K562 (cell line): ENCODE results near the gene NDRG3. TPM values are rescaled to one million over a fixed set of nuclear protein-coding genes. Genes with fewer than 3 reads are reported as not detected.
A peak's percentile ranks its signal among the peaks of the same experiment; 100 is the strongest.

Source experiments
- ATAC-seq: fragments of 200-7000 bp; cut with Tn5 transposase; 3 replicates; pipeline ENCODE4 v1.9.1; 2020; ENCODE audit warnings: moderate library complexity
- BruUV-seq: library from RNA; stranded (reverse); fragments of 400-500 nt; replicated peaks from 2 replicates; lab custom pipeline; 2021; lab: Mats Ljungman, UMichigan
- CTCF ChIA-PET: fragments of 300-600 bp; formaldehyde crosslinking; extraction: SDS; loops from one replicate; lab custom pipeline; 2021; ENCODE audit warnings: low intra/inter-chr PET ratio; lab: Yijun Ruan, JAX
- POLR2A ChIA-PET: fragments of 300-600, 350-650 bp; sonication (Branson Sonifier 250); formaldehyde crosslinking; extraction: SDS; loops from one replicate; lab custom pipeline; 2021; ENCODE audit warnings: antibody characterized with exemption, inconsistent platforms; lab: Yijun Ruan, JAX
- DNase-seq, 4 experiments: peaks; one replicate each; pipeline versions ENCODE4 v3.0.0 to v3.0.0-alpha.2; 2011 to 2018; ENCODE audit warnings: low spot score in 3 of 4, mixed read lengths in 3 of 4; ENCODE audit errors: extremely low read depth in 1 of 4
- FAIRE-seq: peaks from 2 replicates; lab custom pipeline; 2011; peaks lifted over from hg19 to GRCh38; lab: Jason Lieb, UNC
- H2AFZ ChIP-seq: 2 replicates; pipeline ENCODE4 v1.6.0; 2011; ENCODE audit warnings: low read depth, low read length, control low read depth, inconsistent platforms
- H3K27ac ChIP-seq: fragments of 200-600 bp; 3 replicates; pipeline ENCODE4 v1.8.0; 2011; ENCODE audit warnings: low read depth, mild to moderate bottlenecking, control low read depth, inconsistent platforms, low read length, moderate library complexity, mixed read lengths; ENCODE audit errors: extremely low read depth
- H3K27me3 ChIP-seq, 2 experiments: fragments of 300-600 bp in 1 of 2; 2 replicates in 1 of 2; 3 replicates in 1 of 2; pipeline versions ENCODE4 v1.6.0 to v1.8.0; 2011; ENCODE audit warnings: inconsistent platforms in 2 of 2, low read length in 2 of 2, mild to moderate bottlenecking in 1 of 2, mixed read lengths in 1 of 2, moderate library complexity in 1 of 2; ENCODE audit not compliant: control insufficient read depth in 2 of 2, insufficient read depth in 2 of 2
- H3K36me3 ChIP-seq: fragments of 300-600 bp; 3 replicates; pipeline ENCODE4 v1.8.0; 2011; ENCODE audit warnings: mild to moderate bottlenecking, low read length, inconsistent platforms; ENCODE audit not compliant: control insufficient read depth, insufficient read depth
- H3K4me1 ChIP-seq, 2 experiments: fragments of 200-600 bp in 1 of 2; replicated peaks in 1 of 2; 2 replicates in 1 of 2; 3 replicates in 1 of 2; pipeline versions ENCODE4 v1.5.1 to v1.8.0; 2011; ENCODE audit warnings: inconsistent platforms in 2 of 2, low read length in 2 of 2, mild to moderate bottlenecking in 1 of 2, mixed read lengths in 1 of 2, moderate library complexity in 1 of 2; ENCODE audit not compliant: control insufficient read depth in 2 of 2, insufficient read depth in 2 of 2
- H3K4me2 ChIP-seq: 2 replicates; pipeline ENCODE4 v1.6.1; 2011; ENCODE audit warnings: low read length, control low read depth, inconsistent platforms, mixed read lengths; ENCODE audit not compliant: insufficient read depth
- H3K4me3 ChIP-seq: fragments of 200-600 bp; sonication (generic), shearing (Covaris generic); 2 replicates; pipeline ENCODE4 v1.5.1; 2016; ENCODE audit warnings: control low read depth, inconsistent platforms
- H3K79me2 ChIP-seq: fragments of 200-600 bp; 3 replicates; pipeline ENCODE4 v1.8.0; 2011; ENCODE audit warnings: low read length, inconsistent platforms; ENCODE audit not compliant: control insufficient read depth, insufficient read depth
- H3K9ac ChIP-seq, 2 experiments: 2 replicates each; pipeline versions ENCODE4 v1.6.0 to v1.6.1; 2011; ENCODE audit warnings: low read depth in 2 of 2, low read length in 2 of 2, control low read depth in 1 of 2, inconsistent platforms in 1 of 2, mild to moderate bottlenecking in 1 of 2, mixed read lengths in 1 of 2; ENCODE audit not compliant: insufficient read depth in 1 of 2
- H3K9me1 ChIP-seq: one replicate; pipeline ENCODE4 v1.6.0; 2011; ENCODE audit warnings: inconsistent platforms, mild to moderate bottlenecking, low read length, moderate library complexity; ENCODE audit not compliant: control insufficient read depth, insufficient read depth
- H3K9me3 ChIP-seq: replicated peaks from 2 replicates; pipeline ENCODE4 v1.5.1; 2011; ENCODE audit warnings: low read depth, low read length, inconsistent platforms; ENCODE audit not compliant: control insufficient read depth, insufficient read depth
- H4K20me1 ChIP-seq: replicated peaks from 2 replicates; pipeline ENCODE4 v1.6.1; 2011; ENCODE audit warnings: low read length, inconsistent platforms, mixed read lengths; ENCODE audit not compliant: control insufficient read depth, insufficient read depth
- CLOCK ChIP-seq: fragments of 250-450 bp; sonication (Bioruptor Pico); IDR thresholded peaks from 2 replicates; pipeline ENCODE4 v1.4.0; 2020; ENCODE audit warnings: mild to moderate bottlenecking, moderate library complexity, borderline replicate concordance
- CTBP1 ChIP-seq: fragments of 450-650 bp; IDR thresholded peaks from 2 replicates; pipeline ENCODE4 v1.6.1; 2016; ENCODE audit warnings: borderline replicate concordance
- EGR1 ChIP-seq: fragments of 450-650 bp; conservative IDR thresholded peaks from 2 replicates; pipeline ENCODE4 v1.6.1; 2017; ENCODE audit warnings: mild to moderate bottlenecking
- FUS ChIP-seq: fragments of 200-400 bp; formaldehyde crosslinking; optimal IDR thresholded peaks from 2 replicates; pipeline ENCODE3; 2017; ENCODE audit warnings: low read depth, low read length
- HDAC8 ChIP-seq: fragments of 450-650 bp; IDR thresholded peaks from 2 replicates; pipeline ENCODE4 v1.6.1; 2016; ENCODE audit warnings: mild to moderate bottlenecking, missing genetic modification characterization, moderate library complexity, missing compliant biosample characterization
- NR3C1 ChIP-seq: sonication (generic); formaldehyde crosslinking; IDR thresholded peaks from 2 replicates; pipeline ENCODE4 v1.8.1; 2022; ENCODE audit warnings: missing genetic modification reagents
- POLR2AphosphoS2 ChIP-seq: IDR thresholded peaks from 2 replicates; pipeline ENCODE4 v1.6.1; 2012; ENCODE audit warnings: low read length, improper control_type of control experiment
- SMAD1 ChIP-seq: fragments of 150-350 bp; IDR thresholded peaks from 2 replicates; pipeline ENCODE4 v1.6.1; 2014; ENCODE audit warnings: low read length, low read depth; ENCODE audit not compliant: partially characterized antibody
- YY1 ChIP-seq, 3 experiments: IDR thresholded peaks; 2 replicates each; pipeline ENCODE4 v1.6.1; 2011; ENCODE audit warnings: low read length in 2 of 3, mild to moderate bottlenecking in 2 of 3, moderate library complexity in 2 of 3, borderline replicate concordance in 1 of 3, control low read depth in 1 of 3, low read depth in 1 of 3; ENCODE audit not compliant: insufficient read depth in 3 of 3, insufficient replicate concordance in 2 of 3, control insufficient read depth in 1 of 3, insufficient read length in 1 of 3; ENCODE audit errors: extremely low read depth in 1 of 3
- ZNF696 ChIP-seq: fragments of 250-450 bp; sonication (Bioruptor Pico); conservative IDR thresholded peaks from 2 replicates; pipeline ENCODE4 v1.4.0; 2020; ENCODE audit warnings: mild to moderate bottlenecking, moderate library complexity
- ZNF766 ChIP-seq: fragments of 200-800 bp; sonication (Bioruptor generic); conservative IDR thresholded peaks from 2 replicates; pipeline ENCODE4 v1.6.1; 2016; ENCODE audit warnings: missing genetic modification characterization, missing compliant biosample characterization
- WGBS: fragments of 100-300 bp; shearing (Covaris generic); methylation state at CpG from one replicate; pipeline ENCODE4 v1.1.6; 2016; ENCODE audit warnings: low coverage, mixed read lengths; ENCODE audit not compliant: insufficient coverage; ENCODE audit errors: missing lambda C conversion rate; 5-methylcytosine and 5-hydroxymethylcytosine counted together
- in situ Hi-C: fragments of 300-500 bp; cut with MboI; formaldehyde crosslinking; loops from 4 replicates; pipeline ENCODE4 v1.15.0; 2018; ENCODE audit warnings: inconsistent platforms, mixed read lengths
- intact Hi-C: fragments of 100-400 bp; cut with micrococcal nuclease; formaldehyde crosslinking; loops from 2 replicates; pipeline ENCODE4 v1.14.2; 2022
- polyA plus RNA-seq, 8 experiments: library from polyadenylated mRNA; depleted of rRNA in 4 of 8; stranded (reverse) in 5 of 8; unstranded in 3 of 8; fragments of >200 nt; fragmentation: Nextera tagmentation in 2 of 8; fragmentation: Illumina TruSeq in 1 of 8; extraction: Ambion mirVana in 2 of 8; extraction: Trizol in 1 of 8; gene quantifications; 2 replicates each; pipeline versions ENCODE4 v1.2.1 to v1.2.3, GENCODE V29; 2011 to 2014; ENCODE audit warnings: inconsistent platforms in 1 of 8, missing spikeins in 1 of 8
- total RNA-seq, 7 experiments: library from RNA; depleted of rRNA in 6 of 7; stranded (reverse); fragments of >200 nt in 6 of 7; fragmentation: Illumina TruSeq in 2 of 7; extraction: Trizol in 2 of 7; gene quantifications; 2 replicates each; pipeline versions ENCODE4 v1.2.1 to v1.2.3, GENCODE V29; 2011 to 2021; ENCODE audit warnings: low replicate concordance in 1 of 7
- TF ChIP-seq, protein P1 (sequence below): fragments of 250-450 bp; sonication (Bioruptor Pico); IDR thresholded peaks from 2 replicates; pipeline ENCODE4 v1.6.1; 2021; ENCODE audit warnings: mild to moderate bottlenecking

NDRG3 gene
- total and polyA plus RNA-seq, 9 of the 15 experiments (the other 6 are each of a cell fraction or from before 2014, with no cell fraction given) = 14.6 to 39.4 (median 24.4) TPM

- TF ChIP-seq ZNF696 (CRISPR knock-in tag) (no peak), CLOCK (CRISPR knock-in tag) (no peak), ZNF766 (no peak), FUS (no peak), YY1 (IDR thresholded peaks at IDR 0.05; ENCODE audit: borderline replicate concordance in 1 of 3, control insufficient read depth in 1 of 3, extremely low read depth in 1 of 3, insufficient read depth in 3 of 3, insufficient read length in 1 of 3, insufficient replicate concordance in 2 of 3, low read depth in 1 of 3, low read length in 2 of 3) (no peak), HDAC8 (tag) (no peak), NR3C1 (CRISPR knock-in tag) (no peak)
Observed at GRCh38 chr20:36720510-36720909, 25.4 kb downstream of the NDRG3 start (continued).

DNA sequence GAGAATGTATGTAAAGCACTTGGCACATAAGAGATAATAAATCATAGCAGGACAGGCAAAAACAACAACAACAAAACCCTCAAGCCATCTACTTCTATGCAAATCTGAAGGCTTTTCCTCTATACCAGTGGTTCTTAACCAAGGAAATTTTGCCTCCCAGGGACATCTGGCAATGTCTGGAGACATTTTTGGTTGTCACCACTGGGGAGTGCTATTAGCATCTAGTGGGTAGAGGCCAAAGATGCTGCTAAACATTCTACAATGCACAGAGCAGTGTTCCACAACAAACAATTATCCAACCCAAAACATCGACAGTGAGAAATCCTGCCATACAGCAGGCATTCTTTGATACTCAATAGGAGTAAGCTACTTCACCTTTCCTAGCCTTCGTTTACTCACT lies 28.2 kb downstream of the NDRG3 start:
- ATAC-seq = peak; percentile 77
- CTCF ChIA-PET = interaction anchor here (1.3 to 1.8 kb wide), 2 partner anchors 37 to 202 kb away, joined by 4 to 7 read pairs; no protein-coding TSS in a partner anchor
- TF ChIP-seq SMAD1 = no peak
- TF ChIP-seq CTBP1 = no peak
- TF ChIP-seq, protein P1, sequence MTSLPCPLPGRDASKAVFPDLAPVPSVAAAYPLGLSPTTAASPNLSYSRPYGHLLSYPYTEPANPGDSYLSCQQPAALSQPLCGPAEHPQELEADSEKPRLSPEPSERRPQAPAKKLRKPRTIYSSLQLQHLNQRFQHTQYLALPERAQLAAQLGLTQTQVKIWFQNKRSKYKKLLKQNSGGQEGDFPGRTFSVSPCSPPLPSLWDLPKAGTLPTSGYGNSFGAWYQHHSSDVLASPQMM (CRISPR knock-in tag) = no peak
- no peak for TF ChIP-seq POLR2AphosphoS2
- no peak for TF ChIP-seq EGR1

More for the DNA sequence above, 28.2 kb downstream of the NDRG3 start:
- Histone ChIP-seq H2AFZ (no peak overlapping the region), H3K4me2 (no peak overlapping the region), H3K4me3 (no peak overlapping the region), H3K27ac (no peak overlapping the region), H3K4me1 (no peaks in the 10 kb centered on the region), H3K36me3 (peaks cover 8% of the 10 kb centered on the region; the same call in 1 of the 3 replicates), H3K27me3 (no peaks in the 10 kb centered on the region), H4K20me1 (no peaks in the 10 kb centered on the region), H3K9me1 (no peaks in the 10 kb centered on the region), H3K79me2 (no peaks in the 10 kb centered on the region), H3K9ac (no peak overlapping the region), H3K9me3 (no peaks in the 10 kb centered on the region)
- 82% methylated on average over 2 of the region's 2 CpGs for WGBS
- FAIRE-seq (peak; percentile 84), DNase-seq (peak in 1 of 4 experiments; percentile 43)
- POLR2A ChIA-PET = interaction anchor here (0.7 kb wide), 1 partner anchor 27 kb away, joined by 3 read pairs; no protein-coding TSS in a partner anchor
- intact Hi-C loops = loop anchor here (1.0 to 2.0 kb wide), 2 partner anchors 37 to 169 kb away; no protein-coding TSS in a partner anchor
- in situ Hi-C loops = no loop called here
- no TSS peak for BruUV-seq
